Measurements from ENCODE around the gene SYNJ1. TPM values are rescaled to one million over a fixed set of nuclear protein-coding genes. Genes with fewer than 3 reads are reported as not detected.

The SYNJ1 gene
- total and polyA plus RNA-seq, 12 donors, result 5.0 to 19.4 (median 10.9) TPM

DNA sequence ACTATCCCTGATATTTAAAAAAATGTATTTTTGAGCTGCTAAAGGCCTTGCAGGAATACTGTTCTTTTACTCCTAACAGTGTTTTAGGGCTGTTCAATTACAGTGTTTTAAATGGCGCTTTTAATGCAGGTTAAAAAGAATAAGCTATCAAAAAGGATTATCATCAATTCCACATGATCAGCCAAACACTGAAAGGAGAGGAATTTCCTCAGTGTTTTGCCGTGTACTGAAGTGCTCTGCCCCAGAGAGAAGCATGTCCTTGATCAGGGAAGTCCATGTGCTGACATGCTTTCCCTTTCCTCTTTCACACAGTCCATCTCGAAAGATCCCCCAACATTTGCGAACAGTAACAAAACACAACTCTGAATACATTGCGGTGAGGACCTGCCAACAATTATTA, 119.0 kb downstream of the SYNJ1 start:
- Histone ChIP-seq H3K27ac (no peak overlapping the region), H3K36me3 (replicated peaks in 1 of 2) (peaks cover 0 to 53% of the 10 kb centered on the region in 2 donors), H3K4me1 (replicated peaks in 1 of 2) (peaks cover 14 to 20% of the 10 kb centered on the region in 2 donors), H3K4me3 (no peak overlapping the region), H3K27me3 (no peaks in the 10 kb centered on the region), H3K9me3 (replicated peaks in 1 of 3) (no peaks in the 10 kb centered on the region)
- WGBS, 4 donors, result 85 to 88% (median 87%) methylated on average over 5 of the region's 5 CpGs
- TF ChIP-seq POLR2A (IDR thresholded peaks at IDR 0.05), result no peak
- TF ChIP-seq, protein P1, sequence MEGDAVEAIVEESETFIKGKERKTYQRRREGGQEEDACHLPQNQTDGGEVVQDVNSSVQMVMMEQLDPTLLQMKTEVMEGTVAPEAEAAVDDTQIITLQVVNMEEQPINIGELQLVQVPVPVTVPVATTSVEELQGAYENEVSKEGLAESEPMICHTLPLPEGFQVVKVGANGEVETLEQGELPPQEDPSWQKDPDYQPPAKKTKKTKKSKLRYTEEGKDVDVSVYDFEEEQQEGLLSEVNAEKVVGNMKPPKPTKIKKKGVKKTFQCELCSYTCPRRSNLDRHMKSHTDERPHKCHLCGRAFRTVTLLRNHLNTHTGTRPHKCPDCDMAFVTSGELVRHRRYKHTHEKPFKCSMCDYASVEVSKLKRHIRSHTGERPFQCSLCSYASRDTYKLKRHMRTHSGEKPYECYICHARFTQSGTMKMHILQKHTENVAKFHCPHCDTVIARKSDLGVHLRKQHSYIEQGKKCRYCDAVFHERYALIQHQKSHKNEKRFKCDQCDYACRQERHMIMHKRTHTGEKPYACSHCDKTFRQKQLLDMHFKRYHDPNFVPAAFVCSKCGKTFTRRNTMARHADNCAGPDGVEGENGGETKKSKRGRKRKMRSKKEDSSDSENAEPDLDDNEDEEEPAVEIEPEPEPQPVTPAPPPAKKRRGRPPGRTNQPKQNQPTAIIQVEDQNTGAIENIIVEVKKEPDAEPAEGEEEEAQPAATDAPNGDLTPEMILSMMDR (IDR thresholded peaks at IDR 0.05), result no peak
- intact Hi-C loops (cut with DNase I), result no loop called here
- no peak for DNase-seq

DNA sequence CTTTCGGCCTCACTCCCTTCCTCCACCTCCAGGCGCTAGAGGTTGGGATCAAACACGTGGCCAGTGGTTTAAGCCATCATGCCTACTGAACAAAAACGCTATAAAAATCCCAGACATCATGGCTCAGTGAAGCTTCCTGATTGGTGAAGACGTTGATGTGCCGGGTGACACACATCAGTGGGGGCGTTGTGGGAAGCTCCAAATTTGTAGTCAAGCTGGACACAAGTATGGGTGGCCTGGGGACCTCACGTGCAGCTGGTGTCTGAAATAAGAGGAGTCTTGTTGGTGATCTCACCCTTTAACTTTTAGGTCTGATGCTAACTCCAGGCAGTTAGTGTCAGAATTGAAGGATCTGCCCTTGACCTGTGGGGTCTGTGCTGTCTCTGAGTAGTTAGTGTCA, 122.3 kb downstream of the SYNJ1 start:
- no peak overlapping the region for H3K4me3 ChIP-seq
- TF ChIP-seq, protein P1 (IDR thresholded peaks at IDR 0.05), result no peak
- no peak for TF ChIP-seq POLR2A (IDR thresholded peaks at IDR 0.05)
- peaks cover 0 to 4% of the 10 kb centered on the region in 2 donors for H3K4me1 ChIP-seq (replicated peaks in 1 of 2)
- H3K27ac ChIP-seq, result no peak overlapping the region
- WGBS, 4 donors, result 83 to 93% (median 89%) methylated on average over 8 of the region's 8 CpGs
- no peaks in the 10 kb centered on the region for H3K27me3 ChIP-seq
- H3K9me3 ChIP-seq (replicated peaks in 1 of 3), result no peaks in the 10 kb centered on the region
- peaks cover 0 to 77% of the 10 kb centered on the region in 2 donors for H3K36me3 ChIP-seq (replicated peaks in 1 of 2)
- intact Hi-C loops (cut with DNase I), result no loop called here
- no peak for DNase-seq

DNA sequence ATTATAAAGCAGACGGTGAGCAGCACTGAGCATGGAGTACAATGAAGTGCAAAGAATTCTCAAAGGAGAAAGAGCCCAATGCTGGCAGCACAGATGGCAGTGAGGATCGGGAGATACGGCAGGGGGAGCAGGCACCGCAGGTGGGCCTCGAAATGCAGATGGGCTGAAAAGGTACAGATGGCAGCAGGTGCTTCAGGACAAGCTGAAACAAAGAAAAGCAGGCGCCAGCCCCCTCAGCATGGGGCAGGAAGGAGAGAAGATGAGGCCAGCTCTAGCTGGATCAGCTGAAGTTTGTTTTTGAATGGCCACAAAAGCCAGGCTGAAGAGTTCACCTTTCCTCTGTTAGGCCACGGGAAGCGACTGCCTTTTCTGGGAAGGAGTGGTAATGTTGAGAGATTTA, 123.3 kb downstream of the SYNJ1 start:
- H3K27me3 ChIP-seq, result no peaks in the 10 kb centered on the region
- H3K36me3 ChIP-seq (replicated peaks in 1 of 2), result peaks cover 0 to 83% of the 10 kb centered on the region in 2 donors
- H3K4me1 ChIP-seq (replicated peaks in 1 of 2), result no peaks in the 10 kb centered on the region
- H3K27ac ChIP-seq, result no peak overlapping the region
- TF ChIP-seq, protein P1 (IDR thresholded peaks at IDR 0.05), result no peak
- no peak for TF ChIP-seq POLR2A (IDR thresholded peaks at IDR 0.05)
- H3K9me3 ChIP-seq (replicated peaks in 1 of 3), result no peaks in the 10 kb centered on the region
- intact Hi-C loops (cut with DNase I), result loop anchor here in 1 of 2 donors (5.0 kb wide), 1 partner anchor 207 kb away; no protein-coding TSS in a partner anchor
- WGBS, 4 donors, result 86 to 92% (median 88%) methylated on average over 8 of the region's 8 CpGs
- no peak for DNase-seq
- H3K4me3 ChIP-seq, result no peak overlapping the region

DNA sequence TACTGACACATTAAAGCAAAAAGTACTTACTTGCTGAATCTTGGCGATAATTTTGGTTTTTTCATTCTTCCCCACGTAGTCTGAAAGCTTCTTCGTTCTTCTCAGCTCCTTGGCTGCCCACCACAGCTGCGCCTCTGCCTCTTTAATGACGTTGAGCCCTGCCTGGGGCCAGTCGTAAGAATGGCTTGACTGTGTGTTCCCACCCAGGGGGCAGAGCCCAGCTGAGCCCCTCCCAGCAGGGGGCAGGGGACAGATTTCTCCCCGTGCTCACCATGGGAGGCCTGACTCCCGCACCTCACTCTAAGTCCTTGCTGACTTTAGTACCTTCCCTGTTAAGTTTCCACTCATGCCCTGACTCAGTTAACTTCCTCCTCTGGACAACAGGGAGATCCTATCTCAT, 124.7 kb downstream of the SYNJ1 start:
- TF ChIP-seq, protein P1 (IDR thresholded peaks at IDR 0.05), result no peak
- no peak for TF ChIP-seq POLR2A (IDR thresholded peaks at IDR 0.05)
- WGBS, 4 donors, result 80 to 86% (median 83%) methylated on average over 8 of the region's 8 CpGs
- Histone ChIP-seq H3K4me3 (no peak overlapping the region), H3K27ac (no peak overlapping the region), H3K27me3 (no peaks in the 10 kb centered on the region), H3K4me1 (replicated peaks in 1 of 2) (no peaks in the 10 kb centered on the region), H3K9me3 (replicated peaks in 1 of 3) (no peaks in the 10 kb centered on the region), H3K36me3 (replicated peaks in 1 of 2) (peaks cover 0 to 74% of the 10 kb centered on the region in 2 donors)
- intact Hi-C loops (cut with DNase I), result loop anchor here in 1 of 2 donors (5.0 kb wide), 1 partner anchor 206 kb away; no protein-coding TSS in a partner anchor
- DNase-seq, result no peak
